ENCODE measurements around the gene DVL1.
"Not testable (repeated sequence)": the region's sequence is repeated elsewhere in the genome, so short reads cannot be mapped to it uniquely, and the experiment has no call there.

DVL1 gene

GRCh38 chr1:1324524-1325287 lies 24.5 kb downstream of the DVL1 start, which contains the start of the genes CPTP and INTS11:
Gene CPTP, plus strand, starts transcription at chr1:1324802. Its CDS starts 2,109 bp downstream, at chr1:1326911.
Gene INTS11, minus strand, starts transcription at chr1:1324660. Its CDS starts 52 bp downstream, at chr1:1324608.
- peak; percentile 91 to 96 (median 95) for DNase-seq

- no peak for DNase-seq
Measured at GRCh38 chr1:1324084-1324523, 25.1 kb downstream of the DVL1 start.

GRCh38 chr1:1322952-1323351 lies 26.3 kb downstream of the DVL1 start:
- DNase-seq: no peak

- no peak for DNase-seq
Measured at GRCh38 chr1:1322418-1322817, 26.8 kb downstream of the DVL1 start.

- no peak for DNase-seq
Measured at GRCh38 chr1:1321477-1321876, 27.7 kb downstream of the DVL1 start.

- no peak for DNase-seq
Measured at GRCh38 chr1:1320666-1321448, 28.4 kb downstream of the DVL1 start.

GRCh38 chr1:1319646-1319941 lies 29.6 kb downstream of the DVL1 start:
- no peak for DNase-seq

- DNase-seq: no peak
Measured at GRCh38 chr1:1318777-1319645, 30.2 kb downstream of the DVL1 start.

- DNase-seq: no peak
Measured at GRCh38 chr1:1318131-1318652, 31.0 kb downstream of the DVL1 start.

GRCh38 chr1:1317420-1317819 lies 31.8 kb downstream of the DVL1 start:
- DNase-seq: no peak

GRCh38 chr1:1316199-1316598 lies 33.0 kb downstream of the DVL1 start:
- DNase-seq: not testable (repeated sequence)

GRCh38 chr1:1315435-1315954 lies 33.7 kb downstream of the DVL1 start:
- no peak for DNase-seq

- DNase-seq: no peak
Measured at GRCh38 chr1:1314678-1315335, 34.4 kb downstream of the DVL1 start.

- DNase-seq: no peak
Measured at GRCh38 chr1:1314237-1314586, 35.0 kb downstream of the DVL1 start.

- DNase-seq: no peak
Measured at GRCh38 chr1:1313500-1314236, 35.5 kb downstream of the DVL1 start.

GRCh38 chr1:1312450-1313314 lies 36.5 kb downstream of the DVL1 start:
- DNase-seq: no peak

GRCh38 chr1:1311107-1312104 lies 37.8 kb downstream of the DVL1 start:
- DNase-seq: no peak

- no peak for DNase-seq
Measured at GRCh38 chr1:1310476-1311053, 38.7 kb downstream of the DVL1 start.

- DNase-seq: no peak
Measured at GRCh38 chr1:1310109-1310385, 39.2 kb downstream of the DVL1 start.
